GM12878 (cell line): ENCODE data around the gene MTR. TPM values are rescaled to one million over a fixed set of nuclear protein-coding genes. Genes with fewer than 3 reads are reported as not detected.

ENCODE experiments used
- ATAC-seq: fragments of 200-7000 bp; cut with Tn5 transposase; 3 replicates; pipeline ENCODE4 v1.9.1; 2020; ENCODE audit warnings: mild to moderate bottlenecking, moderate library complexity
- BruUV-seq: library from RNA; stranded (reverse); fragments of 400-500 nt; replicated peaks from 2 replicates; lab custom pipeline; 2021; lab: Mats Ljungman, UMichigan
- CTCF ChIA-PET: fragments of 300-600 bp; sonication (Branson Sonifier 250); formaldehyde crosslinking; extraction: SDS; loops from one replicate; lab custom pipeline; 2021; ENCODE audit warnings: inconsistent platforms; lab: Yijun Ruan, JAX
- POLR2A ChIA-PET: fragments of 350-600 bp; formaldehyde crosslinking; extraction: SDS; loops from one replicate; lab custom pipeline; 2021; ENCODE audit warnings: inconsistent platforms; lab: Charles Lee
- RAD21 ChIA-PET: fragments of 300-600 bp; sonication (Branson Sonifier 250); formaldehyde crosslinking; loops from one replicate; lab custom pipeline; 2023; ENCODE audit warnings: antibody characterized with exemption; ENCODE audit not compliant: unreplicated experiment; lab: Charles Lee
- SMC1A ChIA-PET: fragments of 300-600 bp; sonication (Branson Sonifier 250); formaldehyde crosslinking; loops from one replicate; lab custom pipeline; 2023; ENCODE audit not compliant: unreplicated experiment, uncharacterized antibody; lab: Charles Lee
- DNase-seq: peaks from one replicate; pipeline ENCODE4 v3.0.0-alpha.2; 2011; ENCODE audit warnings: low read depth, low spot score
- FAIRE-seq: peaks from 3 replicates; lab custom pipeline; 2011; peaks lifted over from hg19 to GRCh38; lab: Jason Lieb, UNC
- H2AFZ ChIP-seq: 2 replicates; pipeline ENCODE4 v1.6.0; 2011; ENCODE audit warnings: low read depth, low read length, control low read depth; ENCODE audit not compliant: control insufficient read depth
- H3K27ac ChIP-seq: 2 replicates; pipeline ENCODE4 v1.5.1; 2011; ENCODE audit warnings: control low read depth; ENCODE audit not compliant: control insufficient read depth, insufficient read depth
- H3K27me3 ChIP-seq, 2 experiments: replicated peaks in 1 of 2; 2 replicates each; pipeline versions ENCODE4 v1.6.0 to v1.6.1; 2011; ENCODE audit warnings: low read length in 1 of 2; ENCODE audit not compliant: control insufficient read depth in 2 of 2, insufficient read depth in 2 of 2
- H3K36me3 ChIP-seq, 2 experiments: 2 replicates each; pipeline ENCODE4 v1.5.1; 2011; ENCODE audit warnings: low read length in 1 of 2; ENCODE audit not compliant: control insufficient read depth in 2 of 2, insufficient read depth in 2 of 2
- H3K4me1 ChIP-seq: 2 replicates; pipeline ENCODE4 v1.6.1; 2011; ENCODE audit warnings: mild to moderate bottlenecking, low read length, moderate library complexity, mixed read lengths; ENCODE audit not compliant: control insufficient read depth, insufficient read depth
- H3K4me2 ChIP-seq: 2 replicates; pipeline ENCODE4 v1.6.0; 2011; ENCODE audit warnings: control low read depth; ENCODE audit not compliant: control insufficient read depth, insufficient read depth
- H3K4me3 ChIP-seq: fragments of 200-600 bp; sonication (generic); 2 replicates; pipeline ENCODE4 v1.5.1; 2016
- H3K79me2 ChIP-seq: 2 replicates; pipeline ENCODE4 v1.6.0; 2011; ENCODE audit warnings: low read length; ENCODE audit not compliant: control insufficient read depth, insufficient read depth
- H3K9ac ChIP-seq: 2 replicates; pipeline ENCODE4 v1.8.0; 2011; ENCODE audit warnings: low read length, control low read depth, mixed read lengths; ENCODE audit not compliant: control insufficient read depth, insufficient read depth
- H3K9me3 ChIP-seq: replicated peaks from 3 replicates; pipeline ENCODE4 v1.5.1; 2011; ENCODE audit warnings: mild to moderate bottlenecking, low read length; ENCODE audit not compliant: control insufficient read depth, insufficient read depth
- H4K20me1 ChIP-seq: 2 replicates; pipeline ENCODE4 v1.6.0; 2011; ENCODE audit not compliant: control insufficient read depth, insufficient read depth
- EP300 ChIP-seq, 2 experiments: fragments of 150-350 bp in 1 of 2; IDR thresholded peaks; 2 replicates each; pipeline ENCODE4 v1.6.1; 2011 to 2012; ENCODE audit warnings: low read depth in 2 of 2, low read length in 2 of 2, borderline replicate concordance in 1 of 2, improper control_type of control experiment in 1 of 2, inconsistent platforms in 1 of 2; ENCODE audit not compliant: control insufficient read depth in 1 of 2
- KDM1A ChIP-seq: fragments of 200-600 bp; sonication (generic); IDR thresholded peaks from 2 replicates; pipeline ENCODE4 v1.6.1; 2016; ENCODE audit warnings: borderline replicate concordance
- MTA2 ChIP-seq: fragments of 450-650 bp; IDR thresholded peaks from 2 replicates; pipeline ENCODE4 v1.6.1; 2016; ENCODE audit warnings: low read depth, mild to moderate bottlenecking, moderate library complexity
- PAX8 ChIP-seq: fragments of 450-650 bp; IDR thresholded peaks from 2 replicates; pipeline ENCODE4 v1.6.1; 2017; ENCODE audit warnings: mild to moderate bottlenecking, moderate library complexity
- POLR2AphosphoS5 ChIP-seq: IDR thresholded peaks from 2 replicates; pipeline ENCODE4 v1.6.1; 2011; ENCODE audit warnings: mild to moderate bottlenecking, low read length, inconsistent platforms
- RAD21 ChIP-seq: IDR thresholded peaks from 2 replicates; pipeline ENCODE4 v1.6.1; 2011; ENCODE audit warnings: mild to moderate bottlenecking, low read depth, low read length, moderate library complexity; ENCODE audit not compliant: insufficient read depth
- SREBF1 ChIP-seq: IDR thresholded peaks from 2 replicates; pipeline ENCODE4 v1.6.1; 2012; ENCODE audit warnings: mild to moderate bottlenecking, low read length
- SUPT20H ChIP-seq: IDR thresholded peaks from 2 replicates; pipeline ENCODE4 v1.6.1; 2011; ENCODE audit warnings: low read depth, mild to moderate bottlenecking, low read length, moderate library complexity, borderline replicate concordance; ENCODE audit not compliant: control insufficient read depth
- WGBS: methylation state at CpG from one replicate; pipeline ENCODE4 v1.1.6; 2016; ENCODE audit warnings: low lambda C conversion rate; ENCODE audit not compliant: insufficient replicate concordance, insufficient coverage; ENCODE audit errors: missing lambda C conversion rate; 5-methylcytosine and 5-hydroxymethylcytosine counted together
- in situ Hi-C: fragments of 300-500 bp; cut with MboI; formaldehyde crosslinking; loops from 9 replicates; pipeline ENCODE4 v1.14.3; 2018; ENCODE audit warnings: mixed read lengths
- intact Hi-C: fragments of 100-400 bp; cut with micrococcal nuclease; formaldehyde crosslinking; loops from one replicate; pipeline ENCODE4 v1.14.2; 2022; ENCODE audit not compliant: unreplicated experiment
- polyA plus RNA-seq, 11 experiments: library from polyadenylated mRNA; depleted of rRNA in 4 of 11; unstranded in 6 of 11; stranded (reverse) in 5 of 11; fragments of >200 nt; fragmentation: Nextera tagmentation in 4 of 11; fragmentation: Illumina TruSeq in 1 of 11; extraction: Ambion mirVana in 4 of 11; extraction: Trizol in 1 of 11; gene quantifications; 1 replicate in 1 of 11; 2 replicates in 10 of 11; pipeline versions ENCODE4 v1.2.1 to v1.2.3, GENCODE V29; 2011 to 2016; ENCODE audit warnings: inconsistent platforms in 2 of 11, missing spikeins in 2 of 11, low read depth in 1 of 11
- total RNA-seq, 4 experiments: library from RNA; depleted of rRNA in 3 of 4; stranded (reverse); fragments of >200 nt in 3 of 4; fragmentation: Illumina TruSeq in 1 of 4; extraction: Trizol in 1 of 4; gene quantifications; 2 replicates each; pipeline versions ENCODE4 v1.2.1 to v1.2.3, GENCODE V29; 2013 to 2021
- TF ChIP-seq, protein P1 (sequence below): fragments of 150-350 bp; IDR thresholded peaks from 2 replicates; pipeline ENCODE4 v1.6.1; 2014; ENCODE audit warnings: mild to moderate bottlenecking, low read depth, low read length
- TF ChIP-seq, protein P2 (sequence below): IDR thresholded peaks from 2 replicates; pipeline ENCODE4 v1.6.1; 2012; ENCODE audit warnings: improper control_type of control experiment, low read depth, low read length; ENCODE audit not compliant: insufficient replicate concordance
- TF ChIP-seq, protein P3 (sequence below): IDR thresholded peaks from 2 replicates; pipeline ENCODE4 v1.6.1; 2012; ENCODE audit warnings: mild to moderate bottlenecking, low read depth, low read length

The MTR gene
- total and polyA plus RNA-seq, 10 of the 15 experiments (the other 5 are each of a cell fraction or from before 2014, with no cell fraction given), result 2.4 to 38.7 (median 16.5) TPM

DNA sequence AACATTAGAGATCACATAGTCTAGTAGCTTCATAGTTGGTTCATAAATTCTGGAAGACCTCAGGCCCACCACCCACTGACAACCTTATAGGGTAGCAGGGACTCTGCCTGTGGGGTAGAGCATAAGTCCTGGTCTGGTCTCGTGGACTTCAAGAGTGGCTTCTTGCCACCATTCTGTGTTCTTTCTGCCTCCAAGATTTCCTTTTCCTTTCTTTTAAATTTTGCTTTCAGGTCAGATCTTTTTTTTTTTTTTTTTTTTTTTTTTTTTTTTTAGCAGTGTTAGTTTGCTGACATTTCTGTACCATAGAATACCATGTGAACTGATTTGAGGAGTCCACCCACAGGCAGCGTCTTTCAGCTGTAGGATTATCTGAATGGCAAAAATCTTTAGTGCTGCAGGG is 28.5 kb downstream of the MTR start:
- intact Hi-C loops (no loop called here), in situ Hi-C loops (no loop called here)
- DNase-seq (no peak), ATAC-seq (no peak), FAIRE-seq (no peak)
- no peaks in the 10 kb centered on the region for H3K79me2 ChIP-seq
- H3K36me3 ChIP-seq, result peaks cover 6 to 28% of the 10 kb centered on the region in 2 experiments
- no TSS peak for BruUV-seq
- RAD21 ChIA-PET, result no interaction called here
- H3K4me3 ChIP-seq, result no peak overlapping the region
- H3K27me3 ChIP-seq, result no peaks in the 10 kb centered on the region
- SMC1A ChIA-PET, result no interaction called here
- POLR2A ChIA-PET, result no interaction called here
- CTCF ChIA-PET, result interaction anchor here (0.7 kb wide), 1 partner anchor 10 kb away, joined by 3 read pairs; no protein-coding TSS in a partner anchor
- no peak overlapping the region for H2AFZ ChIP-seq
- H3K4me2 ChIP-seq, result no peak overlapping the region
- no peak overlapping the region for H3K27ac ChIP-seq
- no peaks in the 10 kb centered on the region for H3K4me1 ChIP-seq
- no peaks in the 10 kb centered on the region for H3K9me3 ChIP-seq
- no peaks in the 10 kb centered on the region for H4K20me1 ChIP-seq
- 100% methylated on average over 2 of the region's 2 CpGs for WGBS
- no peak for TF ChIP-seq PAX8
- no peak for TF ChIP-seq MTA2
- TF ChIP-seq EP300 (IDR thresholded peaks at IDR 0.05; ENCODE audit: borderline replicate concordance in 1 of 2, control insufficient read depth in 1 of 2, low read depth in 2 of 2, low read length in 2 of 2), result no peak
- TF ChIP-seq, protein P1, sequence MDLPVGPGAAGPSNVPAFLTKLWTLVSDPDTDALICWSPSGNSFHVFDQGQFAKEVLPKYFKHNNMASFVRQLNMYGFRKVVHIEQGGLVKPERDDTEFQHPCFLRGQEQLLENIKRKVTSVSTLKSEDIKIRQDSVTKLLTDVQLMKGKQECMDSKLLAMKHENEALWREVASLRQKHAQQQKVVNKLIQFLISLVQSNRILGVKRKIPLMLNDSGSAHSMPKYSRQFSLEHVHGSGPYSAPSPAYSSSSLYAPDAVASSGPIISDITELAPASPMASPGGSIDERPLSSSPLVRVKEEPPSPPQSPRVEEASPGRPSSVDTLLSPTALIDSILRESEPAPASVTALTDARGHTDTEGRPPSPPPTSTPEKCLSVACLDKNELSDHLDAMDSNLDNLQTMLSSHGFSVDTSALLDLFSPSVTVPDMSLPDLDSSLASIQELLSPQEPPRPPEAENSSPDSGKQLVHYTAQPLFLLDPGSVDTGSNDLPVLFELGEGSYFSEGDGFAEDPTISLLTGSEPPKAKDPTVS, result no peak
- no peak for TF ChIP-seq SREBF1
- TF ChIP-seq, protein P2, sequence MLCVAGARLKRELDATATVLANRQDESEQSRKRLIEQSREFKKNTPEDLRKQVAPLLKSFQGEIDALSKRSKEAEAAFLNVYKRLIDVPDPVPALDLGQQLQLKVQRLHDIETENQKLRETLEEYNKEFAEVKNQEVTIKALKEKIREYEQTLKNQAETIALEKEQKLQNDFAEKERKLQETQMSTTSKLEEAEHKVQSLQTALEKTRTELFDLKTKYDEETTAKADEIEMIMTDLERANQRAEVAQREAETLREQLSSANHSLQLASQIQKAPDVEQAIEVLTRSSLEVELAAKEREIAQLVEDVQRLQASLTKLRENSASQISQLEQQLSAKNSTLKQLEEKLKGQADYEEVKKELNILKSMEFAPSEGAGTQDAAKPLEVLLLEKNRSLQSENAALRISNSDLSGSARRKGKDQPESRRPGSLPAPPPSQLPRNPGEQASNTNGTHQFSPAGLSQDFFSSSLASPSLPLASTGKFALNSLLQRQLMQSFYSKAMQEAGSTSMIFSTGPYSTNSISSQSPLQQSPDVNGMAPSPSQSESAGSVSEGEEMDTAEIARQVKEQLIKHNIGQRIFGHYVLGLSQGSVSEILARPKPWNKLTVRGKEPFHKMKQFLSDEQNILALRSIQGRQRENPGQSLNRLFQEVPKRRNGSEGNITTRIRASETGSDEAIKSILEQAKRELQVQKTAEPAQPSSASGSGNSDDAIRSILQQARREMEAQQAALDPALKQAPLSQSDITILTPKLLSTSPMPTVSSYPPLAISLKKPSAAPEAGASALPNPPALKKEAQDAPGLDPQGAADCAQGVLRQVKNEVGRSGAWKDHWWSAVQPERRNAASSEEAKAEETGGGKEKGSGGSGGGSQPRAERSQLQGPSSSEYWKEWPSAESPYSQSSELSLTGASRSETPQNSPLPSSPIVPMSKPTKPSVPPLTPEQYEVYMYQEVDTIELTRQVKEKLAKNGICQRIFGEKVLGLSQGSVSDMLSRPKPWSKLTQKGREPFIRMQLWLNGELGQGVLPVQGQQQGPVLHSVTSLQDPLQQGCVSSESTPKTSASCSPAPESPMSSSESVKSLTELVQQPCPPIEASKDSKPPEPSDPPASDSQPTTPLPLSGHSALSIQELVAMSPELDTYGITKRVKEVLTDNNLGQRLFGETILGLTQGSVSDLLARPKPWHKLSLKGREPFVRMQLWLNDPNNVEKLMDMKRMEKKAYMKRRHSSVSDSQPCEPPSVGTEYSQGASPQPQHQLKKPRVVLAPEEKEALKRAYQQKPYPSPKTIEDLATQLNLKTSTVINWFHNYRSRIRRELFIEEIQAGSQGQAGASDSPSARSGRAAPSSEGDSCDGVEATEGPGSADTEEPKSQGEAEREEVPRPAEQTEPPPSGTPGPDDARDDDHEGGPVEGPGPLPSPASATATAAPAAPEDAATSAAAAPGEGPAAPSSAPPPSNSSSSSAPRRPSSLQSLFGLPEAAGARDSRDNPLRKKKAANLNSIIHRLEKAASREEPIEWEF, result no peak
- TF ChIP-seq POLR2AphosphoS5, result no peak
- TF ChIP-seq, protein P3, sequence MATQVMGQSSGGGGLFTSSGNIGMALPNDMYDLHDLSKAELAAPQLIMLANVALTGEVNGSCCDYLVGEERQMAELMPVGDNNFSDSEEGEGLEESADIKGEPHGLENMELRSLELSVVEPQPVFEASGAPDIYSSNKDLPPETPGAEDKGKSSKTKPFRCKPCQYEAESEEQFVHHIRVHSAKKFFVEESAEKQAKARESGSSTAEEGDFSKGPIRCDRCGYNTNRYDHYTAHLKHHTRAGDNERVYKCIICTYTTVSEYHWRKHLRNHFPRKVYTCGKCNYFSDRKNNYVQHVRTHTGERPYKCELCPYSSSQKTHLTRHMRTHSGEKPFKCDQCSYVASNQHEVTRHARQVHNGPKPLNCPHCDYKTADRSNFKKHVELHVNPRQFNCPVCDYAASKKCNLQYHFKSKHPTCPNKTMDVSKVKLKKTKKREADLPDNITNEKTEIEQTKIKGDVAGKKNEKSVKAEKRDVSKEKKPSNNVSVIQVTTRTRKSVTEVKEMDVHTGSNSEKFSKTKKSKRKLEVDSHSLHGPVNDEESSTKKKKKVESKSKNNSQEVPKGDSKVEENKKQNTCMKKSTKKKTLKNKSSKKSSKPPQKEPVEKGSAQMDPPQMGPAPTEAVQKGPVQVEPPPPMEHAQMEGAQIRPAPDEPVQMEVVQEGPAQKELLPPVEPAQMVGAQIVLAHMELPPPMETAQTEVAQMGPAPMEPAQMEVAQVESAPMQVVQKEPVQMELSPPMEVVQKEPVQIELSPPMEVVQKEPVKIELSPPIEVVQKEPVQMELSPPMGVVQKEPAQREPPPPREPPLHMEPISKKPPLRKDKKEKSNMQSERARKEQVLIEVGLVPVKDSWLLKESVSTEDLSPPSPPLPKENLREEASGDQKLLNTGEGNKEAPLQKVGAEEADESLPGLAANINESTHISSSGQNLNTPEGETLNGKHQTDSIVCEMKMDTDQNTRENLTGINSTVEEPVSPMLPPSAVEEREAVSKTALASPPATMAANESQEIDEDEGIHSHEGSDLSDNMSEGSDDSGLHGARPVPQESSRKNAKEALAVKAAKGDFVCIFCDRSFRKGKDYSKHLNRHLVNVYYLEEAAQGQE, result no peak
- TF ChIP-seq RAD21, result no peak
- no peak for TF ChIP-seq KDM1A
- no peak for TF ChIP-seq SUPT20H
- H3K9ac ChIP-seq, result no peak overlapping the region
